HG03066 (cell line): Measurements from ENCODE around the gene TMEM120A.

Experiments used
- ATAC-seq: cut with Tn5 transposase; IDR thresholded peaks from one replicate; pipeline ENCODE4 v1.9.1; 2021; ENCODE audit warnings: low read depth; ENCODE audit not compliant: unreplicated experiment

TMEM120A gene

GRCh38 chr7:75981453-75982305, 12.7 kb downstream of the TMEM120A start:
- ATAC-seq: no peak

GRCh38 chr7:75981203-75981452, 13.3 kb downstream of the TMEM120A start:
- ATAC-seq: no peak

DNA sequence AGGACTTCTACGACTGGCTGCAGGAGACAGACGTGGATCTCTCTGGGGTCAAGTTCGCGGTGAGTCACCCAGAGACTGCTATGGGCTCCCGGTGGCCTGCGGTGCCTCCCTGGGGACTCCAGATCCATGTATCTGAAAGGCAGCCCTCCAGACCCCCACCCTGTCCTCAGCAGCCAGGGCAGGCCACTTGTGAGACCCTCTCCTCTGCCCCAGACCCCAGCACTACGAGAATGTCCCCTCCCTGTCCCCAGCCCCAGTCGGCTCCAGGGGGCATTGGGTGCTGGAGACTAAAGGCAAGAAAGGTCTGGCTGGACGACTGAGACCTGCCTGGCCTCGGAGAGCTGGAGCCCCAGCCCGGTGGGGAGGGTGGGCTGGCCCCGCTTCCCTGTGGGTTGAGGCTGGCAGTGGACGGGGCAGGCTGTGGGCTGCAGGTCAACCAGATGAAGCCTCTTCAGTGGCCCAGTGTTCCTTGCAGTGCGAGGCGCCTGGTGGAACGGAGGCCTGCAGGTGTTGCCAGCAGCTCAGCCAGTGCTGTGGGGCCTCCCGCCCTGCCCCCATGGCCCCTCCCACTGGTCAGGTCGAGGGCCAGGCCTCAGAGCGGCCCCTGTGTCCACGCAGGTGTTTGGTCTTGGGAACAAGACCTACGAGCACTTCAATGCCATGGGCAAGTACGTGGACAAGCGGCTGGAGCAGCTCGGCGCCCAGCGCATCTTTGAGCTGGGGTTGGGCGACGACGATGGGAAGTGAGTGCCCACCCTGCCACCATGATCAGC, 13.8 kb downstream of the TMEM120A start:
- no peak for ATAC-seq

GRCh38 chr7:75979759-75980429, 14.5 kb downstream of the TMEM120A start:
- no peak for ATAC-seq

DNA sequence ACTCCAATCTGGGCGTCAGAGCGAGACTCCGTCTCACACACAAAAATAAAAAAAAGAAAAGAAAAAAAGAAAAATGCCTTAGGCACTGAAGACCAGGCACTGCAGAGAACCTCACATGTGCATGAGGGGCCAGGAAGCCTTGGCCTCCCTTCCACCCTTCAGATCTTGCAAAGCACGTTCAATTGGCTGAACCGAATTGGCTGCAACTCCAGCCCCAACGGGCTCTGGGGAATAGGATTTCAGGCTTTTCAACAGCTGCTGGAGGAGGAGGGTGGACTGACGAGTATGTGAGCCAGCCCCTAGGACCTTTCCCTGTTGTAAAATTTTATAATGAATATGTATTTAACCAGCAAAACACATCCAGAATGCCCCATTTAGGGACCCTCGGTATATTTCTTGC, 16.7 kb downstream of the TMEM120A start:
- ATAC-seq: no peak

DNA sequence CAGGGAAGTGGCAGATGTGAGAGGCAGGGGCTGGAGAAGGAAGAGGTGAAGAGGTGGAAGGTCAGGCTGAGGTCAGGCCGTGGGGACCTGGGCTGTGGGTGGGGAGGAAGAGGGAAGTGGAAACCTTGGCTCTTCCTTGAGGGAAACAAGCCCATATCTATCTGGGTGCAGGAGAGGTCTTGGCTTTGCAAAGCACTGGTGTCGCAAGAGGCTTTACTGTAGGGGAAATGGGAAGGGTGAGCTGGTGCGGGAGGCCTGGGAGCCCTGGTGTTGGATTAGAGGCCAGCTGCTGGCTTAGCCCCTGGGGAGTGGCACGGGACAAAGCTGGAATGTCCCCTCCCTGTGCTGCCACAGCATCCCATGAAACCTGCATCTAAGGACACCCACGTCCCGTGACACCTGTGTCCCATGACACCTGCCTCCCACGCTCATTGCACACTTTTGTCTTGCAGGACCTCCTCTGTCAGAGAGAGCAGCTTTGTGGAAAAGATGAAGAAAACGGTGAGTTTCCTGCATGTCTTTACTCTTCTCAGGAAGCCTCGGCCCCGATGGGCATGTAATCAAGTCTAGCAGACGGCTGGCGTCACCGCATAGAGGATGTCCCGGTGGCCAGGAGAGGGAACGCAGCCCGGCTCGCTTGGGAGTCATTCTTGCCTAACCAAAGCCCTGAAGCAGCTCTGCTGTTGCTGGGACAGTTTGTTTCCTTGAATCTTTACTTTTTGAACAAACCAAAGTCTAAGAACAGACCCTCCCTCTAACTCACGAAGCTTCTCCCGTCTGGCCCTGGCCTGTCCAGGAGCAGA, 22.2 kb downstream of the TMEM120A start:
- no peak for ATAC-seq

DNA sequence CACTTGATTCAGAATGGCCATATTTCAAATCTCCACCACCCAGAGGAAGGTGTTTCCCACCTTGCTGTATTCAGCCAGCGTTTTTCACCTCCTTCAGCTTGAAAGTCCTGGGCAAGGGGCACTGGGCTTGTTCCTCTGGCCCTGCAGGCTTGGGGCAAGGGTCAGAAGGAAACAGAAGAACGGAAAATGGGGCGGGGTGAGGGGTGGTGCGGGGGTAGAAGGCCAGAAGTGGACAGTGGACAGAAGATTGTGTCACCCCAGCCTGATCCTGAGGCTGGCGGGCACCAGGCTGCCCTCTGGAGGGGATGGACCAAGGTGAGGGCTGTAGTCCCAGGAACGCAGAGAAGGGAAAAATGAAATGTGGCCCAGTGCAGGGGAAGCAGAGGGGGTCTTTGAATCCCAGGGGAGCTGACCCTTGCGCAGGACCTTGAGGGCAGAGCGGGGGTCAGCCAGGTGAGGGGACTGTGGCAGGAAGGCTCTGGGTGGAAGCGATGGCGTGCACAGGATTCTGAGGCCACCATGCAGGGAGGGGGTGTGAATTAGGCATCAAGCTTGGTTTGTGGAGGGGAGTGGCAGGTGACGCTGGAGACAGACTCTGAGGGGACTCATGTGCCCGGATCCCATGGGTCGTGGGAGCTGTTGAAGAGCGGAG, 23.0 kb downstream of the TMEM120A start:
- no peak for ATAC-seq

- no peak for ATAC-seq
Observed at GRCh38 chr7:75969704-75970498, 24.5 kb downstream of the TMEM120A start.

GRCh38 chr7:75969182-75969581, 25.2 kb downstream of the TMEM120A start:
- no peak for ATAC-seq

DNA sequence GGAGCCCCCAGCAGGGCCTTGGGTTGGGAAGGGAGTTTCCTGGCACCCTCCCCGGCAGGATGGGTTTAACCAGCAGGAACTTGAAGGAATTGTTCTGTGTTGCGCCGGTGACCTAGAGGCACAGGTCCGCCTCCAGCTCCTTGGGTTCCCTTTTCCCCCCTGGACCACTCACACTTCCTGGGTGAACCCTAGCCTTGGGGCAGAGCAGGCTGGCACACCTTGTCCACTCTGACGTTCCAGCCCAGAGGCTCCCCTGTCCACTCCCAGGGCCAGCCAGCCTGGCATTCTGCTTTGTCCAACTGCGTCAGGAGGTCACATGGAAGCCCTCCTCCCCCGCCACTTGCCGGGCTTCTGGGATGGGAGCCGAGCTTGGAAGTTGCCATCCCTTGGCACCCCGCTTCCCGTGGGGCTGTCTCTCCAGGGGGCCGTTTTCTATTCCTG, 25.8 kb downstream of the TMEM120A start:
- no peak for ATAC-seq

GRCh38 chr7:75968012-75968411, 26.4 kb downstream of the TMEM120A start:
- no peak for ATAC-seq

- no peak for ATAC-seq
Observed at GRCh38 chr7:75967487-75967997, 26.9 kb downstream of the TMEM120A start.

DNA sequence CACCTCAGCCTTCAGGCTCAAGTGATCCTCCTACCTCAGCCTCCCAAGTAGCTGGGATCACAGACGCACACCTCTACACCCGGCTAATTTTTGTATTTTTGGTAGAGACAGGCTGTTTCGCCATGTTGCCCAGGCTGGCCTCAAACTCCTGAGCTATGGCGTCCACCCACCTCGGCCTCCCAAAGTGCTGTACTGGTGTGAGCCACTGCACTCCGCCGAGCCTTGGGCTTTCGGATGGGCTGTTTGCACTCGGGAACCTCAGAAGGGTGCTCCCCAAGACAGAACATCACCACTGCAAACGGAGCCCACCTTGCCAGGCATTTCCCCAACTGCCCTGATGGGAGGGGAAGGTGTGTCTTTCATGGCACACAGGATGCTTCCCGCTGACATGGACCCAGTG, 27.3 kb downstream of the TMEM120A start:
- ATAC-seq: no peak

DNA sequence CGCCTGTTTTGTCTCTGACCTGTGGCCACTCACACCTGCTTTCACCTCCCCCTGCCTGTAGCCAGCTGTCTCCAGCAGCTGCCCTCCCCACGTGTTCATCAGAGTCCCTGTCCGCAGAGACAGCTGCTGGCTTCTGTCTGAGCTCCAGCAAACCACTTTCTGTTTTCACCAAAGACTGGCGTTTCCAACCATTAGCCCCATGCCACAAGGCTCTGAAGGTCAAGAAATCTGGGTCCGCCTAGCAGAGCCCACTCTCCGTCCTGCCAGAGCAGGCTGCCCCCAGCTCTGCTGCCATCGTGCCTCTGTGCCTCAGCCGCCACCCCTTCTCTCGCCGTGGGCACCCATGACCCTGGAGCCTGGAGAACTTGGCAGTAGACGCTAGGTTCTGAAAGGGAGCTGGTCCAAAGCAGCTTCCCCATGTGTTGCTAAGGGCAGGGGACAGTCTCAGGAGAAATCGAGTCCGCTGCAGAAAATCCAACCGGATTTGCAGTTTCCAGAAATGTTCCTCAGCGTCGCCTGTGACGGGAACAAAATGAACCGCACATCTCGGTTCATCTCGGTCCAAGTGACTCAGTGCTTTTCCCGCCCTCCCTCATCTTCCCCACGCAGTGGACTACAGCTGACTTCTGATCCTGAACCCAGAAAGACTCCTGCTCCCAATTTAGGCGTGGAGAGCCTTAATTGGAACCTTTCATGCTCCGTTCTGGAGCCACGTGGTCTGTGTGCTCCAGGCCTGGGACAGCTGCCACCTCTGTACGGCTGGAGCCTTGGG, 28.0 kb downstream of the TMEM120A start:
- no peak for ATAC-seq

GRCh38 chr7:75965617-75966016, 28.8 kb downstream of the TMEM120A start:
- ATAC-seq: no peak

DNA sequence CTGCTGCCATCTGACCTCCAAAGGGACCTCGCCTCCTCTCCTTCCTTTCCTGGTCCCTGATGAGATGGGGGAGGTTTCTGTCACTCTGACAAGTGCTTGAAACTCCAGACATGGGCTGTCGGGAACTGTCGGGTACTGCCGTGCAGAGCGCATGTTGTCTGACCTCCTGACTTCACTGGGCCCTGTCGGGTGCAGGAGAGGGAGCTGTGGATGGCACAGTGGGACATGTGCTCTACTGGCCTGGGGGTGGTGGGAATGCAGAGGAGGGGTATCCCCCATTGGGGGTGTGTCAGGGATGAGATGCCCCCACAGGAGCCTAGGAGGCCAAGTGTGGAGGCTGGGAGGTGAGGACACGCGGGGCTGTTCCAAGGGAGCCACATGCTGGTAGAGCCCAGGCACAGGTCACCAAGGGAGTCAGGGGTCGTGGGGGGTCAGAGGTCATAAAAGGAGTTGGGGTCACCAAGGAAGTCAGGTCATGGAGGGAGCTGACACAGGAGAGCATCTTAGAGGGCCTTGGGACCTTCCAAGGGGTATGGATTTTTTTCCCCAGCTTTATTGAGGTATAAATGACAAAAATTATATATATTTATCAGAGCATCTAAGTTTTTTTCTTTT, 30.9 kb downstream of the TMEM120A start:
- no peak for ATAC-seq

DNA sequence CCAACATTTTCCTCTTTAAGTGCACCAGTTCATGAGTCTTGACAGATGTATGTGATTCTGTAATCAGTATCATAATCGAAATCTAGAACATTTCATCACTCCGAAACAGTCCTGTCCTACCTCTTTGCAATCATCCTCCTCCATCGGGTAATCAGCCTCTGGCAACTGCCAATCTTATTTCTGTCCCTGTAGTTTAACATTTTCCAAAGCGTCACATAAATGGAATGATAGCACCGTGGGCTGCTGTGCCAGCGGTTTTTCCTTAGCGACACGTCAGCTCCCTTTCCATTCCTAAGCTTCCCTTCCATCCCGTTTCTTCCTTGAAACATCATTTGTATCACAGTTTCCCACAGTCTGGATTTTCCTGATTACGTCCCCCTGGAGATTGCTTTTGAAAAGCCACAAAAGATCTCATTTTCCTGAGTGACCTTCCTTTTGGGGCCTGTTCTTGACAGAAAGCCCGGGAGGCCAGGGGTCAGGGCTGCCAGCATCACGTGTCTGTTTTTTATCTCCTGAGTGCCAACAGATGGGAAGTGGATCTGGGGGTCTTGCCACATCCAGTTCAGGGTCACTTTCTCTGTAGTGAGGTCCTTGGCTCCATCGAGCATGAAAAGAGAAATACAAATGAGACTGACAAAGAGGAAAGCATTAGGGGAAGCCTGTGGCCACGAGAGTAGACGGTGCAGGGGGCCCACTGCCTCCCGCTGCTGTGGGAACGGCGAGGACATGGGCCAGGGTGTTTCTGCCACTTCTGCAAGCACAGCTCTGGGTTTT, 31.6 kb downstream of the TMEM120A start:
- no peak for ATAC-seq
